K562 (cell line): ENCODE results near the gene OR6Y1.

Experiments used
- CBX1 ChIP-seq: sonication (generic); IDR thresholded peaks from 2 replicates; pipeline ENCODE4 v1.6.1; 2016; ENCODE audit warnings: antibody characterized with exemption, low read depth, mild to moderate bottlenecking
- CTCF ChIP-seq, 3 experiments: IDR thresholded peaks in 2 of 3; conservative IDR thresholded peaks in 1 of 3; 2 replicates each; pipeline ENCODE4 v1.5.1; 2011 to 2012; ENCODE audit warnings: low read length in 3 of 3, mild to moderate bottlenecking in 3 of 3, control low read depth in 2 of 3, improper control_type of control experiment in 1 of 3, inconsistent platforms in 1 of 3, low read depth in 1 of 3, mixed read lengths in 1 of 3, moderate library complexity in 1 of 3; ENCODE audit not compliant: insufficient read depth in 2 of 3
- EZH2 ChIP-seq: IDR thresholded peaks from 2 replicates; pipeline ENCODE4 v1.6.1; 2012; ENCODE audit warnings: low read depth, mild to moderate bottlenecking, inconsistent platforms, low read length, borderline replicate concordance
- HSF4 ChIP-seq: fragments of 250-450 bp; sonication (Bioruptor Pico); IDR thresholded peaks from 2 replicates; pipeline ENCODE4 v2.1.2; 2022; ENCODE audit warnings: mild to moderate bottlenecking, moderate library complexity, borderline replicate concordance
- MAX ChIP-seq: sonication (generic); formaldehyde crosslinking; IDR thresholded peaks from 2 replicates; pipeline ENCODE4 v1.9.0; 2022; ENCODE audit warnings: mild to moderate bottlenecking, missing genetic modification reagents
- NR2C2 ChIP-seq, 2 experiments: fragments of 200-800 bp in 1 of 2; sonication (Bioruptor generic) in 1 of 2; sonication (generic) in 1 of 2; formaldehyde crosslinking in 1 of 2; IDR thresholded peaks; 2 replicates each; pipeline versions ENCODE4 v1.6.1 to v1.8.0; 2016 to 2022; ENCODE audit warnings: mild to moderate bottlenecking in 1 of 2, missing compliant biosample characterization in 1 of 2, missing genetic modification characterization in 1 of 2, missing genetic modification reagents in 1 of 2
- SNAPC5 ChIP-seq: fragments of 250-450 bp; sonication (Bioruptor Pico); IDR thresholded peaks from 2 replicates; pipeline ENCODE4 v1.8.0; 2021; ENCODE audit warnings: moderate library complexity, mild to moderate bottlenecking, inconsistent platforms
- THRA ChIP-seq: fragments of 450-650 bp; IDR thresholded peaks from 2 replicates; pipeline ENCODE4 v1.6.1; 2017; ENCODE audit warnings: mild to moderate bottlenecking, moderate library complexity
- U2AF1 ChIP-seq: fragments of 200-400 bp; formaldehyde crosslinking; optimal IDR thresholded peaks from 2 replicates; pipeline ENCODE3; 2017; ENCODE audit warnings: mild to moderate bottlenecking, low read depth, low read length, moderate library complexity
- ZNF766 ChIP-seq: fragments of 200-800 bp; sonication (Bioruptor generic); conservative IDR thresholded peaks from 2 replicates; pipeline ENCODE4 v1.6.1; 2016; ENCODE audit warnings: missing genetic modification characterization, missing compliant biosample characterization

GRCh38 chr1:158520955-158521665 is 33.1 kb downstream of the OR6Y1 start:
- no peak for TF ChIP-seq U2AF1
- no peak for TF ChIP-seq HSF4 (CRISPR knock-in tag)
- TF ChIP-seq THRA, result no peak
- no peak for TF ChIP-seq SNAPC5 (CRISPR knock-in tag)
- TF ChIP-seq MAX, result no peak
- no peak for TF ChIP-seq CTCF (IDR thresholded peaks at IDR 0.05 in 2 of 3, conservative IDR thresholded peaks at IDR 0.05 in 1 of 3; ENCODE audit: insufficient read depth in 2 of 3, low read depth in 1 of 3, low read length in 3 of 3)
- TF ChIP-seq EZH2, result no peak
- no peak for TF ChIP-seq NR2C2 (CRISPR knock-in tag; IDR thresholded peaks at IDR 0.05)
- TF ChIP-seq NR2C2 (tag; IDR thresholded peaks at IDR 0.05), result no peak
- TF ChIP-seq ZNF766 (CRISPR knock-in tag), result no peak
- no peak for TF ChIP-seq CBX1
